GM18519 (cell line): Measurements from ENCODE around the gene FAM186B.

Experiments used
- ATAC-seq: cut with Tn5 transposase; IDR thresholded peaks from one replicate; pipeline ENCODE4 v1.9.1; 2021; ENCODE audit warnings: mild to moderate bottlenecking, moderate library complexity; ENCODE audit not compliant: unreplicated experiment, low FRiP score

FAM186B gene

GRCh38 chr12:49609875-49610154, 4.4 kb upstream of the FAM186B start:
- no peak for ATAC-seq

- no peak for ATAC-seq
Observed at GRCh38 chr12:49609059-49609874, 3.8 kb upstream of the FAM186B start.

DNA sequence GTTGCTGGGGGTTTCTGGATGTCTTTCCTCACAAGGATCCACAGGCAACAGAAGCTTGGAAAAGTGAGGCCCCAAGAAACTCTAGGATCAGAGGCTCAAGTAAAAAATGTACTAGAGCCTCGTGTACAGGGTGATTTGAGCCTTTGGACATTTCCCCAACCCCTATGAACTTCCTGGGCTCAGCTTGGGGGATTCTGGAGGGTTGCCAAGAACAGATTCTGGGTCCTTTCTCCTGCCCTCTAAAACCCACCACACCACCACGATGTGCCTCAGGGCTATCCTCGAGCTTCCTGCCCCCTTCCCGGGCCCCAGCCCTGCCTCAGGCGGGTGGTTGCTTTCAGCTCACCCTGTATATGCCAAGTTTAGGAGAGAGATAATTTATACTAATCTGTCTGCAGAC, 583 bp downstream of the FAM186B start:
- ATAC-seq, result no peak

- no peak for ATAC-seq
Observed at GRCh38 chr12:49603721-49604120, 1.7 kb downstream of the FAM186B start.

GRCh38 chr12:49599961-49600360, 5.5 kb downstream of the FAM186B start:
- no peak for ATAC-seq

DNA sequence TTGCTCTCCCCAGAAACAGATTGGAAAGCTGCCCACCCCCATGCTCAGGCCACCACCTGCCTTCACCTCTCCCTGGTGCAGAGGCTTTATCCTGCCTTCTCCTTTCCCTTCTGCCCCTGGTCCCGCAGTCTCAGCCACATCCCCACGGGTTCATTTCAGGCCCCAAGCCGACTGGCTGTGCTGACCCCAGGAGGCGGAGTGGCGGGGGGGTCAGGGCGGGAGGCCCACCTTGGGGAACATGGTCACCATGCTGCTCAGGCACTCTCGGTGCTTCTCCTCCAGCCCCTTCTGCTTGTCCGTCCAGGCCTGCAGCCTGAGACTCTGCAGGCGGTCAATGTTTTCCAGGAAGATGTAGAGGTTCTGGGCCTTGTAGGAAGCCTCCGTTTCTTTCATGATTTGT, 6.9 kb downstream of the FAM186B start:
- no peak for ATAC-seq

- ATAC-seq, result no peak
Observed at GRCh38 chr12:49588721-49589516, 16.5 kb downstream of the FAM186B start.

DNA sequence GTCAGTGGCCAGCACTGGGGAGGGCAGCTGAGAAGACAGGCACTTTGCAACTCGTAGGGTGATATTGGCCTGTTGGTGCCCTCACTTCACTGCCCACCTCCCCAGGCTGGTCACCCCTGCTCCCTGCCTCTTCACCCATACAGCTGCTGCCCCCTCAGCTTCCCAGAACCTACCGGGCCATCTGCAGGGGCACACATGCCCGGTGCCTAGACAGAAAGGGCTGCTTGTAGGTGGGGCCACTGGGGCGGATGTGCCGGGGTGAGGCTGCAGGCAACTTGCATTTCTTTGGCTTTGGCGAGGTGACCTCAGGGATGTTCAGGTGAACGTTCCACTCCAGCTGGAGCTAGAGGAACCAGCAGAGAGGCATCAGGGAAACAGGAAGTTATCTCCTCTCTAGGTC, 17.2 kb downstream of the FAM186B start:
- no peak for ATAC-seq

DNA sequence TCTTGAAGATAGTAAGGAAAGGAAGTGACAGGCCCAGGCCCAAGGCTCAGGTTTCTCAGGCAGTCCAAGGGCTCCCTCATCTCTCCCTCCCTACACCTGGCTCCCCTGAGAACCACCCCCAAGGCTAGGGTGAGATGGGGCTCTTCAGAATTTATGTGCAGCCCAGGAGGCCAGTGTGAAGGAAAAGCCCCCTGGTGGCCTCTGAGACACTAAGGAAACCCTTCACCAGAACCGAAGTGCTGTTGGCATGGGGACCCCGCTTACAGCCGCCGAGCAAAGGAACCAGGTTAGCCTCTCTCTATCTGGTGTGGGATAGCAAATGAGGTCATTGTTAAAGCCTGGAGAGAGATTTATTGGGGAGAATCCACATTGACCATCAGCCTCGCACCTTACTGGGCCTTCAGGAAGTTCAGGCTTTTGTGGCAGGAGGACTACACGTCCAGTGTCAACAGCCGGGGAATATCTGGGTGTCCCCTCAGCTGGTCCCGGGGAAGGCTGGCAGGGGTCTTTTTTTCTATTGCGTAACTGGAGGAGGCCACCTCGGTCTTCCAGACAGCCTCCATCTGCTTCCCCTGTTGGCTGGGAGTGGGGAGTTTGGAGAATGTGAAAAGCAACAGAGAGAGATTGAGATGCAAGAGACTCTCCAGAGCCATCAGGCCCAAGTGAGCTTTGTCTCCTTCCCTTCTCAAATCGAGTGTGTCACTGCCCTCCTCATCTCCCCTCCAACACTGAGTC, 18.1 kb downstream of the FAM186B start:
- no peak for ATAC-seq

DNA sequence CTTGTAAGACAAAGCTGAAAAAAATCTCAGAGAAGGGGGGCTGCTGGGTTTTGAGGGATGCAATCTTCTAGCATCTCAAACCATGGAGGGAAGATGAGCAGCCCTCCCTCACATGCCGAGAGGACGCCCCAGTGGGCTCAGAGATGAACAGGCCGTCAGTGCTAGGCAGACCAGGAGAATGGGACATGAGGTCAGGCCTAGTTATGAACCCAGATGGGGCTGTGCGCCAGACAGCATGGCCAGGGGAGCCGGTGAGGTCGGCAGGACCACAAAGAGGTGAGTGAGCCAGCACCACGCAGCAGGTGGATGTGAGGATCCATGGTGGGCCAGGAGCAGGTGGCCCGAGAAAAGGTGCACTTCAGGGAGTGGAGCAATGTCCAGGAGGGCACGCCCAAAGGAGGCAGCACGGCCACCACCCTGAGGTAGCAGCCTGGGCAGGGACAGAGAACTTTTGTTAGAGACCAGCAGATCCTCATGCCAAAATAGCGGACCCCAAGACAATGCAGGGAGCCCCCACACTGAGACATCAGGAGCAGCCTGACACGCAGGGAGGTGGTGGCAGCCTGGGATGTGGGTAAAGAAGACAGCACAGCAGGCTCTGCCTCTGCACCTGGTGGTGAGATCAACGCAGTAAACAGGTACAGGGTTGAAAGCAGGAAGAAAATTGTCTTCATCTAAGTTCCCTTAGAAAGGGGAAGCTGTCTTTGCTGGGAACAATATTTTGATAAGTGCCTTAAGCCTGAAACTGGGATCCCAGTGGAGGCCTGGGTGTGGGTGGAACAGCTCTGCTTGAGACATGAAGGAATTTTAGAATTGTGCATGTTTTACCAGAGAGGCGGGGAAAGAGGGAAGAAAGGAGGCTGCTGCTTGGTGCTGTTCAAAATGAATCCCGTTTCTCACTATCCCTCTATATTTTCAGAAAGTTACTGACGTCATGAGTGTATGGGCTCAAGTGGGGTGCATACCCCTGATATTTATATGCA, 19.7 kb downstream of the FAM186B start:
- ATAC-seq, result no peak

GRCh38 chr12:49584591-49584990, 20.8 kb downstream of the FAM186B start:
- no peak for ATAC-seq

DNA sequence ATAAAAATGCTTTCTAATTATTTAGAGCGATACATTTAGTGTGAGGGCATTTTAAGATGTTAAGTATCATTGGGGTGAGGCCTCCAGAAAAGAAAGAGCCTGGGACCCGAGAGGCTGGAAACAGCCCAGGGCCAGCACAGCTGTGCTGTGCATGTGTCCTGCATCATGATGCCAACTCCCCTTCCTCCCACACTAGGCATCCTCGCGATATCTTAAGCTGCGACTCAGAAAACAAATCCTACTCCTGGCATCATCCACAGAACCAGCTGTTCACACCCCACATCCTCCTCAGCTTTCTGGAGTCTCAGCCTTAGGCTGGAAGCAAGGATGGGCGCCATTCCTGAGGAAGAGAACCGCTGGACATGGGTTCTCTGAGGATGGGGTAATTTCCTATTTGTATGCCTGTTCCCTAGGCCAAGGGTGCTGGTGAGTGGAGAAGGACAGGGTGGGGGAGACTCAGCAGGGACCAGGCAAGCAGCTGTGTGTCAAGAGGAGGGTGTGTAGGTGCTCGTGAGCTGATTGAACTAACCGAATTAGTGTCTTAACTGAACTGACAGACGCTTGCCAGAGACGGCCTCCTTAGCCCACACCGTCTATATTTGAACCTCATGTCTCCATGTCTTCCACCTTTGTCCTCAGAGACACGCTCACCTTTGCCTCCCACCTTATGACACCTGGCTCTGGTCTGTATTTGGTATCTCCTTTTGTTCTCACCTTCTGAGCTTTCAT, 21.9 kb downstream of the FAM186B start:
- ATAC-seq, result no peak

- ATAC-seq, result no peak
Observed at GRCh38 chr12:49582850-49583249, 22.6 kb downstream of the FAM186B start.

GRCh38 chr12:49582201-49582600, 23.2 kb downstream of the FAM186B start:
- ATAC-seq, result no peak

DNA sequence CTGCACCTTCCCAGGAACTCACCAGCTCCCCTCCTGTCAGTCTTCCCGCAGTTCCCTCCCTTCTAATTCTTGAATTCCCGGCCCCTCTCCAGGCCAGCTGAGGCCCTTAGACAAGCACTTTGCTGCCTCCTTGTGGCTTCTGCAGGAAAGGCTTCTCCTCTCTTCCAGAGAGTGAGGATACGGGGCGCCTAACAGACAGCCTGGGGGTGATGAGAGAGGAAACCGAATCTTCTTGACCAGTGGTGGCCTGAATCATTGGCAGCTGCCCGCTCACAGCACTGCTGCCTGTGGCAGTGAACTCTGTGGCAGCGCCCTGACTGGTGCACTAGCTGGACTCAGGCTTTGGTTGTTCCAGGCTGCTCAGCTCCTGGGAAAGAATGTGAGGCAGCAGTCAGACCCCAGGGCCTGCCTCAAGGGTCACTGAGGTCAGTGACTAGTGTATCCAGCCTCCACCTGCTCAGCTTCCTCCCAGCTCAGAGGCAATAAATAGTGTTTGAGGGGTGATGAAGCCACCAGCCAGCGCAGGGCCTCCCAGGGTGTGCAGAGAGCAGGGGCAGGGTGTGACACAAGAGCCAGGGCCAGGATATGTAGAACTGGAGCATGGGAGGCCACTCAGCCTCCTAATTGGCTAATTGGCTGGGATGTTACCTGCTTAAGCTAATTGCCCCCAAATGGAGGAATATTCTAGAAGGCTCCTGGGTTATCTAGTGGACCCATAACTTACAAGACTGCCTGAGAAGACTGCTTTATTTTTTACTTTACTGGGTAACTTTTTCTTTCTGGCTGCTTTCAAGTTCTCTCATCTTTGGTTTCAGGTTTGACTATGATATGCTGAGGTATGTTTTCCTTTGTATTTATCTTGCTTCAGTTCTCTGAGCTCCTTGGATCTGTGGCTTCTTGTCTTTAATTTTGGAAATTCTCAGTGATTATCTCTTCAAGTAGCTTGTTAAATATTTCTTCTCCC, 24.6 kb downstream of the FAM186B start:
- ATAC-seq, result no peak

DNA sequence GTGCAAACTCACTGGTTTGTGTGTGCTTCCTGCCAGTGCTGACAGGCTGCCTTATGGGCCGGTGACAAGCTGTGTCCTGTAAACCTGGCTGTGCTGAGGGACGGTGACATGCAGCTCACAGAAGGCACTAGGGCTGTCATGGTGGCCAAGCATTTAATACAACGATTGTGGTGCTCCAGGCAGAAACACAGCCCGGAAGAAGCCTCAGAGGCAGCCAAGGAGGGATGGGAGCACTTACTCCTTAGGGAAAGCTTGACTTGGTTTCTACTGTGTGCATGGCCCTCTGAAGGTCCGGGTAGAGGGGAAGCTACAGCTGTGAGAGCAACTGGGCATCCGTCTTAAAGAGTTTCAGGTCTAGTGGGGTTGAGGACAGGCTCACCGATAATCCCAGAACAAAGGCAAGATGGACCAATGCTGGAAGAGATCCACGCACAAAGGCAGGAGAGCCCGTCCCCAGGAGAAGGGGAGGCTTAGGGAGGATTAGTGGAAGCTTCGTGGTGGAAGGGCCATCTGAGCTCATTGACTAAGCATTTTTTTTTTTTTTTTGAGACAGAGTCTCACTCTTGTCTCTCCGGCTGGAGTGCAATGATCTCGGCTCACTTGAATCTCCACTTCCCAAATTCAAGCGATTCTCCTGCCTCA, 26.8 kb downstream of the FAM186B start:
- no peak for ATAC-seq

DNA sequence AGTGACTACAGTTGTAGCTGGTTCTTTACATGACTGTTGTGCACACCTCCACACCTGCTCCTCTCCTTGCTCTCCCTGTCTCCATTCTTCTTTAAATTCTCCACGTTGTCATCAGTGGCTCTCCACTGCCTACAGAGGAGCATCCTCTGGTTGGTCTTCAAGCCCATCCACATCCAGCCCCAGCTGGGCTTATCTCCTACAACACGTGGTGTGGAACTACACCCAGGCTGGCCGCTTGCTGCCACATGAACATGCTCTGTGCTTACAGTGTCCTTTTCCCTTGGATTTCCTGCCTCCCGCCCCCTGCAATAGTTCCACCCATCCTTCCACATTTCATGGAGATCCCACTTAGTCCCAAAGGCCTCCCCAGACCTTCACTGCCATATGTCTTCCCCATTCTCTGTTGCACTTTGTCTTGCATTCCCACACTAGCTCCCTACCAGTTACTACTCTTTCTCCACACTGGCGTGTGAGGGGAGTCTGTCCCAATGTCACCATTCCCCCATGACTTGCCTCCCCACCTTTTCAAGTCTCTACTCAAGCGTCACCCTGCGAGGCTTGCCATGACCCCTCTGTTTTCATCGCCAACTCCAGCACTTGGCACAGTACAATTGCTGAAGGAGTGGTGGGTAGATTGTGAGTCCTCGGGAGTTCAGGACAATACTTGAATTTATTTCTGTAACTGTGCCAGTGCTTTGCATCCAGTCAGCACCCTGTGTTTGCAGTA, 27.7 kb downstream of the FAM186B start:
- no peak for ATAC-seq
